ENCODE measurements around the gene SLC11A2. TPM values are rescaled to one million over a fixed set of nuclear protein-coding genes. Genes with fewer than 3 reads are reported as not detected.

Gene SLC11A2
- total RNA-seq, 2 donors from 2014 or later, result 74.3 to 99.1 TPM

DNA sequence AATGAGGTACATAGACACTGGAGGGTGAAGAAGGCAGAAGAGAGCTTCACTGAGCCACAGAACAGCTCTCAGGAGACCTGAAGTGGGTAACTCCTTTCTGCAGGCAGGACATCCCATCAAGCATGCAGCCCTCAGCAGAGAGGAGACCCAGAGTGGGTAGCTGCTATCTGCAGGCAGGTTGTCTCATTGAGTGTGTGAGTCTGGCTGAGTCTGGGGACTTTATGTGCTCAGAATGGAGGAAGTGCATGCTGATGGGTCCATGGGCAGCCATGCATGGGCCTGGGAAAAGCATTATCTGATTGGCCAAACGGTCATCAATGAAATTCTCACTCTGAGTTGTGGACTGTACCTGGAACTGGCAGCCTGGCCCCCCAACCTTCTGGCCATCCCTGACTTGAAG, 88.5 kb downstream of the SLC11A2 start:
- H3K27ac Mint-ChIP-seq, result no peak overlapping the region
- H3K27me3 Mint-ChIP-seq (ENCODE audit: insufficient read depth), result no peaks in the 10 kb centered on the region
- TF ChIP-seq CTCF (conservative IDR thresholded peaks at IDR 0.05), result no peak
- peaks cover 2% of the 10 kb centered on the region for H3K36me3 Mint-ChIP-seq (ENCODE audit: low read depth)
- H3K36me3 ChIP-seq (ENCODE audit: control insufficient read depth, insufficient read depth, low read length), result no peaks in the 10 kb centered on the region
- H3K27ac ChIP-seq (ENCODE audit: low read depth, low read length), result no peak overlapping the region
- peaks cover 17% of the 10 kb centered on the region for H3K4me1 Mint-ChIP-seq
- H3K27me3 ChIP-seq (ENCODE audit: control insufficient read depth, insufficient read depth, low read length, poor library complexity, severe bottlenecking), result no peaks in the 10 kb centered on the region
- H3K9ac ChIP-seq (ENCODE audit: extremely low read depth, low read length, poor library complexity, severe bottlenecking), result no peak overlapping the region
- H3K4me3 Mint-ChIP-seq, result no peak overlapping the region
- no peaks in the 10 kb centered on the region for H3K9me3 Mint-ChIP-seq
- no peak overlapping the region for H3K4me3 ChIP-seq (ENCODE audit: low read length)
- no peak for DNase-seq
- H3K9me3 ChIP-seq (ENCODE audit: control insufficient read depth, low read length), result peaks cover 18% of the 10 kb centered on the region
- no peaks in the 10 kb centered on the region for H3K4me1 ChIP-seq (ENCODE audit: control insufficient read depth, insufficient read depth, low read length)
- 75 to 95% methylated on average over 1 of the region's 1 CpG for WGBS, 2 experiments (ENCODE audit: insufficient coverage in 1 of 2, insufficient read length in 1 of 2)

GRCh38 chr12:50936821-50937530, 89.2 kb downstream of the SLC11A2 start:
- no peak overlapping the region for H3K4me3 Mint-ChIP-seq
- Histone ChIP-seq H3K9me3 (ENCODE audit: control insufficient read depth, low read length) (peaks cover 18% of the 10 kb centered on the region), H3K4me3 (ENCODE audit: low read length) (no peak overlapping the region), H3K27ac (ENCODE audit: low read depth, low read length) (no peak overlapping the region), H3K9ac (ENCODE audit: extremely low read depth, low read length, poor library complexity, severe bottlenecking) (no peak overlapping the region), H3K4me1 (ENCODE audit: control insufficient read depth, insufficient read depth, low read length) (no peaks in the 10 kb centered on the region), H3K36me3 (ENCODE audit: control insufficient read depth, insufficient read depth, low read length) (no peaks in the 10 kb centered on the region), H3K27me3 (ENCODE audit: control insufficient read depth, insufficient read depth, low read length, poor library complexity, severe bottlenecking) (no peaks in the 10 kb centered on the region)
- no peak for DNase-seq
- H3K36me3 Mint-ChIP-seq (ENCODE audit: low read depth), result peaks cover 2% of the 10 kb centered on the region
- TF ChIP-seq CTCF (conservative IDR thresholded peaks at IDR 0.05), result no peak
- H3K27ac Mint-ChIP-seq, result no peak overlapping the region
- no peaks in the 10 kb centered on the region for H3K9me3 Mint-ChIP-seq
- 91 to 92% methylated on average over 9 of the region's 9 CpGs for WGBS, 2 experiments (ENCODE audit: insufficient coverage in 1 of 2, insufficient read length in 1 of 2)
- peaks cover 17% of the 10 kb centered on the region for H3K4me1 Mint-ChIP-seq
- no peaks in the 10 kb centered on the region for H3K27me3 Mint-ChIP-seq (ENCODE audit: insufficient read depth)

DNA sequence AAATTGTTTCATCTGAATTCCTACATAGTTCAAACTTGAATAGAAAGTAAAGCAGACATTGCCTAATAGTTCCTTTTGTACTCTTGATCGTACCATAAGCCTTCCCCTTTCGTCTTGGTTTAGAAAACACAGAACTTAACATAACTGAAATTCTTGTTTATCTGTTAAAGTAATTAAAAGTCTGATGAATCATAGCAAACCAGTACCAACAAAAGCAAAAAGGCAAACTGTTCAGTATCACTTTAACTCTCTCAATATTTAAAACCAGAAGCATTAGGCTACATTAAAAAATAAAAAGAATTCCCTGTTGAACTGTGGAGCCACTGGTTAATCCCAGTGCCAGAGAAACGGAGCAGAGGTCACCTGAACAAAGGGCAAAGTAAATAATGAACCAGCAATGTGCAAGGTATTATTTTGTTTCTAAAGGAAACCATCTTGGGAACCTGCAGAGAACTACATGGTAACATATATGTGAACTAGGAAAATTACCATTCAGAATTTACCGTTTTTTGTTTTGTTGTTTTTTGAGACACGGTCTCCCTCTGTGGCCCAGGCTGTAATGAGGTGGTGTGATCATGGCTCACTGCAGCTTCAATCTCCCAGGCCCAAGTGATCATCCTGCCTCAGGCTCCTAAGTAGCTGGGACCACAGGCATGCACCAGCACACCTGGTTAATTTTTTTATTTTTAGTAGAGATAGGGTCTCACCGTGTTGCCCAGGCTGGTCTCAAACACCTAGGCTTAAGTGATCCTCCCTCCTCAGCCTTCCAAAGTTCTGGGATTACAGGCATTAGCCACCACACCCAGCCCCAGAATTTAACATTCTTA, 91.0 kb downstream of the SLC11A2 start:
- no peaks in the 10 kb centered on the region for H3K27me3 ChIP-seq (ENCODE audit: control insufficient read depth, insufficient read depth, low read length, poor library complexity, severe bottlenecking)
- Mint-ChIP-seq H3K4me3 (no peak overlapping the region), H3K27ac (no peak overlapping the region), H3K9me3 (no peaks in the 10 kb centered on the region), H3K27me3 (ENCODE audit: insufficient read depth) (no peaks in the 10 kb centered on the region), H3K36me3 (ENCODE audit: low read depth) (peaks cover 3% of the 10 kb centered on the region), H3K4me1 (peaks cover 17% of the 10 kb centered on the region)
- TF ChIP-seq CTCF (conservative IDR thresholded peaks at IDR 0.05), result no peak
- H3K9ac ChIP-seq (ENCODE audit: extremely low read depth, low read length, poor library complexity, severe bottlenecking), result no peak overlapping the region
- 87 to 98% methylated on average over 5 to 6 of the region's 6 CpGs for WGBS, 2 experiments (ENCODE audit: insufficient coverage in 1 of 2, insufficient read length in 1 of 2)
- H3K4me1 ChIP-seq (ENCODE audit: control insufficient read depth, insufficient read depth, low read length), result no peaks in the 10 kb centered on the region
- no peak overlapping the region for H3K4me3 ChIP-seq (ENCODE audit: low read length)
- H3K9me3 ChIP-seq (ENCODE audit: control insufficient read depth, low read length), result peaks cover 18% of the 10 kb centered on the region
- H3K36me3 ChIP-seq (ENCODE audit: control insufficient read depth, insufficient read depth, low read length), result no peaks in the 10 kb centered on the region
- no peak overlapping the region for H3K27ac ChIP-seq (ENCODE audit: low read depth, low read length)
- peak; percentile 24 for DNase-seq
